Spleen (tissue), 11 donors: Measurements from ENCODE around the gene DCHS2. TPM values are rescaled to one million over a fixed set of nuclear protein-coding genes. Genes with fewer than 3 reads are reported as not detected.

Source experiments
- DNase-seq: peaks from one replicate; pipeline ENCODE4 v3.0.0-alpha.2; 2020
- H3K27ac ChIP-seq, 8 donors: fragments of 200-600 bp; sonication (generic) in 7 of 8; 1 replicate in 4 of 8; 2 replicates in 4 of 8; pipeline versions ENCODE4 v1.5.0 to v1.8.0; 2016 to 2021; ENCODE audit warnings: inconsistent platforms in 4 of 8, mild to moderate bottlenecking in 4 of 8, moderate library complexity in 1 of 8
- H3K27me3 ChIP-seq, 7 donors: fragments of 200-600 bp; sonication (generic) in 6 of 7; replicated peaks in 1 of 7; 1 replicate in 4 of 7; 2 replicates in 3 of 7; pipeline versions ENCODE4 v1.5.0 to v1.8.0; 2016 to 2021; ENCODE audit warnings: inconsistent platforms in 3 of 7, mild to moderate bottlenecking in 1 of 7
- H3K36me3 ChIP-seq, 6 donors: fragments of 200-600 bp; sonication (generic) in 5 of 6; 1 replicate in 4 of 6; 2 replicates in 2 of 6; pipeline versions ENCODE4 v1.5.0 to v1.8.0; 2016 to 2021; ENCODE audit warnings: inconsistent platforms in 2 of 6
- H3K4me1 ChIP-seq, 6 donors: fragments of 200-600 bp; sonication (generic) in 5 of 6; 1 replicate in 3 of 6; 2 replicates in 3 of 6; pipeline versions ENCODE4 v1.5.0 to v1.8.0; 2016 to 2021; ENCODE audit warnings: inconsistent platforms in 3 of 6
- H3K4me3 ChIP-seq, 8 donors: fragments of 200-600 bp; sonication (generic) in 7 of 8; 1 replicate in 4 of 8; 2 replicates in 4 of 8; pipeline versions ENCODE4 v1.5.0 to v1.8.0; 2016 to 2021; ENCODE audit warnings: inconsistent platforms in 4 of 8, mild to moderate bottlenecking in 4 of 8, moderate library complexity in 2 of 8
- H3K9me3 ChIP-seq, 8 donors: fragments of 200-600 bp; sonication (generic) in 7 of 8; 1 replicate in 4 of 8; 2 replicates in 4 of 8; pipeline versions ENCODE4 v1.5.0 to v1.8.0; 2016 to 2021; ENCODE audit warnings: inconsistent platforms in 4 of 8
- CTCF ChIP-seq, 11 experiments: fragments of 200-600 bp in 7 of 11; fragments of 450-650 bp in 4 of 11; sonication (generic) in 4 of 11; IDR thresholded peaks in 8 of 11; conservative IDR thresholded peaks in 3 of 11; 1 replicate in 7 of 11; 2 replicates in 4 of 11; pipeline versions ENCODE4 v1.4.0 to v1.8.0; 2016 to 2021; ENCODE audit warnings: antibody characterized with exemption in 11 of 11, inconsistent platforms in 4 of 11, mild to moderate bottlenecking in 1 of 11
- POLR2A ChIP-seq, 3 donors: fragments of 450-650 bp; IDR thresholded peaks; one replicate each; pipeline ENCODE4 v1.5.1; 2017; ENCODE audit warnings: antibody characterized with exemption in 3 of 3, mild to moderate bottlenecking in 1 of 3
- POLR2AphosphoS5 ChIP-seq, 3 donors: sonication (generic); formaldehyde crosslinking; IDR thresholded peaks; one replicate each; pipeline ENCODE4 v1.5.1; 2017; ENCODE audit warnings: antibody characterized with exemption in 3 of 3
- WGBS, 5 donors: extraction: QIAGEN DNeasy Blood & Tissue Kit in 3 of 5; methylation state at CpG; one replicate each; pipeline versions ENCODE4 v1.1.5 to v1.1.7; 2013 to 2018; 5-methylcytosine and 5-hydroxymethylcytosine counted together
- intact Hi-C: fragments of 100-400 bp; cut with DNase I; formaldehyde crosslinking; loops from one replicate; pipeline ENCODE4 v1.15.0; 2023; ENCODE audit warnings: low total_unique reads
- polyA plus RNA-seq, 3 donors: library from polyadenylated mRNA; stranded (reverse); fragments of 200-250 nt; gene quantifications; one replicate each; pipeline ENCODE4 v1.2.1, GENCODE V29; 2013
- total RNA-seq, 7 donors: library from RNA; depleted of rRNA in 3 of 7; stranded (reverse); fragments of >200 nt in 3 of 7; fragmentation: NEBNext Ultra II Directional in 4 of 7; extraction: Animal tissue kit (Norgen Biotek cat#: 25700) in 4 of 7; gene quantifications; one replicate each; pipeline versions ENCODE4 v1.1.0 to v1.2.1, GENCODE V29; 2016 to 2021
- donor health status: healthy with polysubstance abuse.
- donor health status: DM: no; HTN: no; CAD: no; lungs with moderate emphysema.
- donor health status: DM: no; HTN: no; CAD: no.
- donor health status: Bipolar disorder and iron deficiency.
- donor health status: healthy.
- donor health status: DM: no; HTN: no; CAD: no.
- donor health status: DM: yes; HTN: yes; CAD: no.

DCHS2 gene
- total and polyA plus RNA-seq, 10 donors = under 0.01 to 0.55 (median 0.05) TPM; not detected in 1

- no peaks in the 10 kb centered on the region for H3K9me3 ChIP-seq
- DNase-seq = no peak
- TF ChIP-seq POLR2AphosphoS5 (IDR thresholded peaks at IDR 0.05) (no peak), CTCF (IDR thresholded peaks at IDR 0.05 in 8 of 11, conservative IDR thresholded peaks at IDR 0.05 in 3 of 11) (no peak)
- no peaks in the 10 kb centered on the region for H3K27me3 ChIP-seq
- no peak overlapping the region for H3K4me3 ChIP-seq
- WGBS, 5 donors = 52 to 81% (median 65%) methylated on average over 2 of the region's 2 CpGs
- H3K4me1 ChIP-seq = no peaks in the 10 kb centered on the region
- intact Hi-C loops = no loop called here
- H3K27ac ChIP-seq = no peak overlapping the region
- H3K36me3 ChIP-seq = no peaks in the 10 kb centered on the region
Observed at GRCh38 chr4:154231806-154232478, 259.7 kb downstream of the DCHS2 start.

GRCh38 chr4:154230723-154231122 is 260.9 kb downstream of the DCHS2 start:
- no peak for TF ChIP-seq POLR2AphosphoS5 (IDR thresholded peaks at IDR 0.05)
- no peak for TF ChIP-seq POLR2A (IDR thresholded peaks at IDR 0.05)
- no peak for TF ChIP-seq CTCF (IDR thresholded peaks at IDR 0.05 in 8 of 11, conservative IDR thresholded peaks at IDR 0.05 in 3 of 11)
- H3K36me3 ChIP-seq = no peaks in the 10 kb centered on the region

GRCh38 chr4:154230091-154230490 is 261.5 kb downstream of the DCHS2 start:
- DNase-seq = no peak
- intact Hi-C loops = no loop called here
- Histone ChIP-seq H3K4me3 (no peak overlapping the region), H3K27me3 (no peaks in the 10 kb centered on the region), H3K9me3 (peaks cover 0 to 2% (median 0%) of the 10 kb centered on the region in 8 donors), H3K27ac (no peak overlapping the region), H3K36me3 (no peaks in the 10 kb centered on the region), H3K4me1 (no peaks in the 10 kb centered on the region)
- WGBS, 5 donors = 56 to 72% (median 63%) methylated on average over 2 of the region's 2 CpGs
- TF ChIP-seq POLR2A (IDR thresholded peaks at IDR 0.05) = no peak
- no peak for TF ChIP-seq CTCF (IDR thresholded peaks at IDR 0.05 in 8 of 11, conservative IDR thresholded peaks at IDR 0.05 in 3 of 11)
- TF ChIP-seq POLR2AphosphoS5 (IDR thresholded peaks at IDR 0.05) = no peak

More at GRCh38 chr4:154230723-154231122, 260.9 kb downstream of the DCHS2 start:
- intact Hi-C loops = no loop called here
- no peak overlapping the region for H3K4me3 ChIP-seq
- no peaks in the 10 kb centered on the region for H3K9me3 ChIP-seq
- no peaks in the 10 kb centered on the region for H3K4me1 ChIP-seq
- no peak overlapping the region for H3K27ac ChIP-seq
- H3K27me3 ChIP-seq = no peaks in the 10 kb centered on the region
- WGBS, 5 donors = 78 to 90% (median 86%) methylated on average over 3 of the region's 3 CpGs
- DNase-seq = no peak

GRCh38 chr4:154222875-154223274 is 268.7 kb downstream of the DCHS2 start:
- TF ChIP-seq POLR2A (IDR thresholded peaks at IDR 0.05) (no peak), POLR2AphosphoS5 (IDR thresholded peaks at IDR 0.05) (no peak)
- Histone ChIP-seq H3K9me3 (peaks cover 0 to 45% (median 34%) of the 10 kb centered on the region in 8 donors), H3K27ac (no peak overlapping the region), H3K4me1 (no peaks in the 10 kb centered on the region), H3K36me3 (no peaks in the 10 kb centered on the region), H3K4me3 (no peak overlapping the region), H3K27me3 (no peaks in the 10 kb centered on the region)
- DNase-seq = no peak
- intact Hi-C loops = no loop called here
